GM12865 (cell line): ENCODE results near the gene APOBEC3C.

Source experiments
- DNase-seq: peaks from one replicate; pipeline ENCODE4 v3.0.0; 2010; ENCODE audit warnings: low read depth
- H3K4me3 ChIP-seq: 2 replicates; pipeline ENCODE4 v1.5.1; 2011; ENCODE audit warnings: mild to moderate bottlenecking, low read depth, low read length, control low read depth
- TF ChIP-seq, protein P1 (sequence below): IDR thresholded peaks from 2 replicates; pipeline ENCODE4 v1.5.1; 2011; ENCODE audit warnings: low read length, control low read depth, low read depth, inconsistent platforms; ENCODE audit not compliant: insufficient read depth; ENCODE audit errors: missing control alignments

The APOBEC3C gene

DNA sequence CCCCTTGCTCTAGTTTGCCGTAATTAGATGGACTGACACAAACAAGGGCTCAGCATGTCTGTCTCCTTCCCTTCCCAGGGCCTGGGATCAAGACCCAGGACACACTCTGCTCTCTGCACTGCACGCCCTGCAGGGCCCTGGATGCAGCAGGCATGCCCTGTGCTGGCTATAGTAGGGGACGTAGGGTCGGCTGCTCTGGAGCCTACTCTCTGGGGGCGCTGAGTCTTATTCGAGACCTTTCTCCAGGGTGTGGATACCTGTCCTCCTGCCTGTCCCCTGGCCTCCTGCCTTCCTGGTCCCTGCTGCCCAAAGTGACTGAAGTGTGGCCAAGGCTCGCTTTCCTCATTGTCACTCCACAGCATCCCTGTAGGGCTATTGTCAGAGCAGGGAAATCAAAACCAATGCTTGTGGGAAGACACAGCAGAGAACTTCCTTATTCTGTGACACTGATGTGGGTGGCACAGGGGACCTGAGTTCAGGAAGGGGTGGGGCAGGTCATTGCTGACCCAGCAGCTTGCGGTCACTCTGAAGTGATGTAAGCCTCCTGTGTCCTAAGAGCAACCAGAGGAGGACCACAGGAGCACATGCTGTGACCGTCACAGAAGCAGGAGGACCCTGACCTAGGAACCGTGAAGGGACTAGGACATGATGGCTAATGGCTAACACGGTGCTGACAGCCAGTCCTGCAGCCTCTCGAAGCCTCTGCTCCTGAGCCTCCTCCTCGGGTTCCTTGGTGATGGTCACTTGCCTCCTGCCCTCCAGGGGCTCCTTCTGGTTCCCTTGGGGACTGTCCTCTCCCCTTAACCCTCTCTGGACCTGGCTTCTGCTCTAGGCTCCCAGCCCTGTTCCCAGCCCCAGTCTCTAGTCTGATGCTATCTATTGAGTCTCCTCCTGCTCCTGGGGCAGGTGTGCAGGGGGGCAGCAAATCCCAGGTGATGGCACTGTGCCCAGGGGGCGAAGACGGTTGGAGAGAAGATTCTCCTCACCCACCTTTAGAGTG is 46.3 kb upstream of the APOBEC3C start:
- TF ChIP-seq, protein P1, sequence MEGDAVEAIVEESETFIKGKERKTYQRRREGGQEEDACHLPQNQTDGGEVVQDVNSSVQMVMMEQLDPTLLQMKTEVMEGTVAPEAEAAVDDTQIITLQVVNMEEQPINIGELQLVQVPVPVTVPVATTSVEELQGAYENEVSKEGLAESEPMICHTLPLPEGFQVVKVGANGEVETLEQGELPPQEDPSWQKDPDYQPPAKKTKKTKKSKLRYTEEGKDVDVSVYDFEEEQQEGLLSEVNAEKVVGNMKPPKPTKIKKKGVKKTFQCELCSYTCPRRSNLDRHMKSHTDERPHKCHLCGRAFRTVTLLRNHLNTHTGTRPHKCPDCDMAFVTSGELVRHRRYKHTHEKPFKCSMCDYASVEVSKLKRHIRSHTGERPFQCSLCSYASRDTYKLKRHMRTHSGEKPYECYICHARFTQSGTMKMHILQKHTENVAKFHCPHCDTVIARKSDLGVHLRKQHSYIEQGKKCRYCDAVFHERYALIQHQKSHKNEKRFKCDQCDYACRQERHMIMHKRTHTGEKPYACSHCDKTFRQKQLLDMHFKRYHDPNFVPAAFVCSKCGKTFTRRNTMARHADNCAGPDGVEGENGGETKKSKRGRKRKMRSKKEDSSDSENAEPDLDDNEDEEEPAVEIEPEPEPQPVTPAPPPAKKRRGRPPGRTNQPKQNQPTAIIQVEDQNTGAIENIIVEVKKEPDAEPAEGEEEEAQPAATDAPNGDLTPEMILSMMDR, result no peak
- DNase-seq, result peak; percentile 46
- no peak overlapping the region for H3K4me3 ChIP-seq

DNA sequence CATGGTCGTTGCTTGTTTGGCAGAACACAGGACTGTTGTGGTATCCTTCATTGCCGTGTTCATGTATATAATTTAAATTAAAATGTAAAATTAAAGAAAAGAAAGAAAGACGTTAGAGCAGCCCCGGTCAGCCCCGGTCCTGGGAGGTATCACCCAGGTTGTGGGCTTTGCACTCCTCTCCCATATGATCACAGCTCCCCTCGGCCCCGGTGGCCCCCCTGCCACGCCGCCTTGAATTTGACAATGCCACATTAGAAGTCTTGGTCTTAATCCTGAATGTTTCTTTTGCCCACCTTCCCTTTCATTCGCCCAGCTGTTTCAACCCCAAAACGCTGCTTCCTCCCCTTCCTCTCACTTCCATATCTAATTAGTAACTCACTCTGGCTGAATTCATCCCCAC is 45.3 kb upstream of the APOBEC3C start:
- no peak overlapping the region for H3K4me3 ChIP-seq
- TF ChIP-seq, protein P1, result no peak
- DNase-seq, result no peak

DNA sequence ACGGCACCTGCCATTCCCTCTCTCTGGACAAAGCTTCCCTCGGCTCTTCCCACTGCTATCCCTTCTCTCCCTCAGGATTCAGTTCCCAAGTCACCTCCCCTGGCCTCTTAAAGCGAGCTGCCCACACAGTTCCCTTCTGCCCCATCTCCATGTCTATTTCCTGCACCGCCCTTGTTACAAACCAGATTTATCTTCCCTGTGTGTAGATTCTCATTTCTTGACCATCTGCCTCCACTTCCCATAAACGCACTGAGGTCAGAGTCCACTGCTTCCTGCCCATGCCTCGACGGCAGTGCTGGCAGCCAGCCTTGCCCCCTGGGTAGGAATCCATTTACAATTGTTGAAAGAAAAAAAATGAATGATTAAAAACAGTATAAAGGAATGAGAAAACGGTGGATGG is 43.5 kb upstream of the APOBEC3C start:
- no peak for DNase-seq
- no peak overlapping the region for H3K4me3 ChIP-seq
- TF ChIP-seq, protein P1, result no peak

DNA sequence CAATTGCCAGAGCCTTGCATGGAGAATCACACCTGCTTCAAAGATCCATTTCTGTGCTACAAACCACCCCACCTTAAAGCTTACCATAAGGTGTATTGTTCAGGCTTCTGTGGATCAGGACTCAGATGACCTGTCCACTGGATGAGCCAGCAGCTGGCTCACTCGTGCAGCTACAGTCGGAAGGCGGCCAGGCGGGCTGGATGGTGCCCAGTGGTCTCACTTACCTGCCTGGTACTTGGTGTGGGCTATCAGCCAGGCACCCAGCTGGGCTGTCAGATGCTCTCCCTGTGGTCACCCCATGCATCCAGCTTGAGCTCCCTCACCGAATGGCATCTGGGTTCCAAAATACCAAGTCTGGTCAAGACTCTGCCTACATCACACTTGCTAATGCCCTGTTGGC is 42.9 kb upstream of the APOBEC3C start:
- DNase-seq, result no peak
- H3K4me3 ChIP-seq, result no peak overlapping the region
- TF ChIP-seq, protein P1, result no peak

DNA sequence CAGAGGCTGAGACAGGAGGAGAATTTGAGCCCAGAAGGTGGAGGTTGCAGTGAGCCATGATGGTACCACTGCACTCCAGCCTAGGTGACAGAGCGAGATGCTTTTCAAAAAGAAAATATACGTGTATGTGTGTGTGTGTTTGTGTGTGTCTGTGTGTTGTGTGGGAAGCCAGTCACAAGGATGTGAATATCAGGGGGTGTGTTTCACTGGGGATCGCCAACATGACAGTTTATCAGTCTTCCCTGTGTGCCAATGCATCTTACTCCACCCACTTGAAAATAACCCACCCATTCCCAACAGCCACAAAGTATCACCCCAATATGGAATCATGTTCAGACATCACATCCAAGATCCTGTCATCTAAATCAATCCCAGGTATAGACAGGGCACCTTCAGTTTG is 42.3 kb upstream of the APOBEC3C start:
- H3K4me3 ChIP-seq, result no peak overlapping the region
- TF ChIP-seq, protein P1, result no peak
- DNase-seq, result no peak

DNA sequence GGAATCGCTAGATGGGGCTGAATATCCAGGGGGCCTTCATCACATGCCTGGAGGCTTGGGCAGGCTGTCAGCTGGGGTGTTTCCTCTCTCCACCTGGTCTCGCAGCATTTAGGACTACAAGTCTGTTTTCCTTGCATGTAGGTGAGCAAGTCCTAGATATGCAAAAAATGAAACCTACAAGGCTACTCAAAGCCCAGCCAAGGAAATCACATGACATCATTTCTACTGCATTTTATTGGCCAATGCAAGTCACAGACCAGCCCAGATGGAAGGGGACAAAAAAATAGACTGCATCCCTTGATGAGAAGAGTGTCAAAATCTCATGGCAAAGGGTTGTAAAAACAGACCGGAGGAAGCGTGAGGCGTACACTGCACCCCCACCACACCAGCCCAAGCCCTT is 41.5 kb upstream of the APOBEC3C start:
- H3K4me3 ChIP-seq, result no peak overlapping the region
- TF ChIP-seq, protein P1, result no peak
- DNase-seq, result no peak
